GM23338 (cell line): ENCODE results near the gene ZFYVE28.

Experiments used
- CREB1 ChIP-seq: fragments of 250-450 bp; sonication (Bioruptor Pico); IDR thresholded peaks from 2 replicates; pipeline ENCODE4 v1.5.0; 2020; ENCODE audit warnings: low read depth, mild to moderate bottlenecking, moderate library complexity
- EZH2 ChIP-seq: fragments of 200-600 bp; sonication (generic); IDR thresholded peaks from one replicate; pipeline ENCODE4 v1.8.0; 2017; ENCODE audit warnings: antibody characterized with exemption, mild to moderate bottlenecking, low read depth; ENCODE audit not compliant: unreplicated experiment
- EZH2phosphoT487 ChIP-seq: fragments of 200-600 bp; sonication (generic); IDR thresholded peaks from one replicate; pipeline ENCODE4 v1.8.1; 2018; ENCODE audit warnings: antibody characterized with exemption; ENCODE audit not compliant: unreplicated experiment
- JUNB ChIP-seq: IDR thresholded peaks from one replicate; pipeline ENCODE4 v1.6.1; 2016; ENCODE audit warnings: antibody characterized with exemption; ENCODE audit not compliant: unreplicated experiment
- NANOG ChIP-seq: IDR thresholded peaks from 2 replicates; pipeline ENCODE4 v1.6.1; 2016; ENCODE audit warnings: antibody characterized with exemption, borderline replicate concordance
- POLR2AphosphoS5 ChIP-seq: IDR thresholded peaks from 2 replicates; pipeline ENCODE4 v1.6.1; 2016; ENCODE audit warnings: antibody characterized with exemption, low read depth
- ZNF114 ChIP-seq: fragments of 250-450 bp; sonication (Bioruptor Pico); IDR thresholded peaks from 2 replicates; pipeline ENCODE4 v1.5.0; 2020; ENCODE audit warnings: mild to moderate bottlenecking, moderate library complexity
- ZNF331 ChIP-seq: fragments of 250-450 bp; sonication (Bioruptor Pico); IDR thresholded peaks from 2 replicates; pipeline ENCODE4 v1.5.0; 2020; ENCODE audit warnings: low read depth, mild to moderate bottlenecking, moderate library complexity
- TF ChIP-seq, protein P1 (sequence below), 2 experiments: fragments of 200-600 bp in 1 of 2; sonication (generic) in 1 of 2; conservative IDR thresholded peaks; 2 replicates each; pipeline versions ENCODE4 v1.5.1 to v1.6.1; 2016 to 2017; ENCODE audit warnings: antibody characterized with exemption in 2 of 2, low read depth in 2 of 2, mild to moderate bottlenecking in 2 of 2, moderate library complexity in 1 of 2
- TF ChIP-seq, protein P2 (sequence below): IDR thresholded peaks from 2 replicates; pipeline ENCODE4 v1.6.1; 2016; ENCODE audit warnings: antibody characterized with exemption
- TF ChIP-seq, protein P3 (sequence below): IDR thresholded peaks from one replicate; pipeline ENCODE4 v1.6.1; 2018; ENCODE audit warnings: antibody characterized with exemption; ENCODE audit not compliant: unreplicated experiment

DNA sequence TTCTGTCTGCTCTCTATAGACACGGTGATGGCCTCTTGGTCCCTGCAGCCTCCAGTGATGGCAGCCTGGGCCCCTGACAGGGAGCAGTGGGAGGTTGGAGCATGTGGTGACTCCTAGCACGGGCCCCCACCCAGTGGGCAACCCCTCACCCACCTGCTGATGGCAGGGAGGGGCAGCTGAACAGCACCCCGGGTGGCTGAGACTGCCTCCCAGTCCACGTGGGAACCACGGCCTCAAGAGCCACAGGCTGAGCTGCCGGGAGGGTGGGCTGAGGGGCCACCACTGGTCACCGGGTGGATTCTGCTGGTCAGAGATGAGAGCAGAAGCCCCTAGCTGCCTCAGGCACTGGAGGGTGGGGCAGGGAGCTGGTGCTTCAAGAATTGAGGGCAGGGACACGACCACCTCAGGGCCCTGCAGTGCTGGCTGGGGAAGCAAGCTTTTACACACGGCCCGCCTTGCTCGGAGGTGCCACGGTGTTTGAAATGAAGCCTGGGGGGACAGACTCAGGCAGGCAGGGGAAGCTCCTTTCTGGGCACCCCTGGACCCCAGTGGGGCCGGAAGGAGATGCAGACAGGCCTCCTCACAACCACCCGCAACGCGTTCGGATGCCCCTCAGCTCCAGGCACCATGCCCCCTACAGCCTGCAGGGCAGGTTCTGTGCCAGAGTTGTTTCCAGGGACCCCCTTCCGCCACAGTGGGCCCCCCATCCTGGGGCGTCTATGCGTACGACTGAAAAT, 170.2 kb downstream of the ZFYVE28 start:
- TF ChIP-seq, protein P1, sequence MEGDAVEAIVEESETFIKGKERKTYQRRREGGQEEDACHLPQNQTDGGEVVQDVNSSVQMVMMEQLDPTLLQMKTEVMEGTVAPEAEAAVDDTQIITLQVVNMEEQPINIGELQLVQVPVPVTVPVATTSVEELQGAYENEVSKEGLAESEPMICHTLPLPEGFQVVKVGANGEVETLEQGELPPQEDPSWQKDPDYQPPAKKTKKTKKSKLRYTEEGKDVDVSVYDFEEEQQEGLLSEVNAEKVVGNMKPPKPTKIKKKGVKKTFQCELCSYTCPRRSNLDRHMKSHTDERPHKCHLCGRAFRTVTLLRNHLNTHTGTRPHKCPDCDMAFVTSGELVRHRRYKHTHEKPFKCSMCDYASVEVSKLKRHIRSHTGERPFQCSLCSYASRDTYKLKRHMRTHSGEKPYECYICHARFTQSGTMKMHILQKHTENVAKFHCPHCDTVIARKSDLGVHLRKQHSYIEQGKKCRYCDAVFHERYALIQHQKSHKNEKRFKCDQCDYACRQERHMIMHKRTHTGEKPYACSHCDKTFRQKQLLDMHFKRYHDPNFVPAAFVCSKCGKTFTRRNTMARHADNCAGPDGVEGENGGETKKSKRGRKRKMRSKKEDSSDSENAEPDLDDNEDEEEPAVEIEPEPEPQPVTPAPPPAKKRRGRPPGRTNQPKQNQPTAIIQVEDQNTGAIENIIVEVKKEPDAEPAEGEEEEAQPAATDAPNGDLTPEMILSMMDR (conservative IDR thresholded peaks at IDR 0.05; ENCODE audit: low read depth in 2 of 2) = no peak
- TF ChIP-seq, protein P2, sequence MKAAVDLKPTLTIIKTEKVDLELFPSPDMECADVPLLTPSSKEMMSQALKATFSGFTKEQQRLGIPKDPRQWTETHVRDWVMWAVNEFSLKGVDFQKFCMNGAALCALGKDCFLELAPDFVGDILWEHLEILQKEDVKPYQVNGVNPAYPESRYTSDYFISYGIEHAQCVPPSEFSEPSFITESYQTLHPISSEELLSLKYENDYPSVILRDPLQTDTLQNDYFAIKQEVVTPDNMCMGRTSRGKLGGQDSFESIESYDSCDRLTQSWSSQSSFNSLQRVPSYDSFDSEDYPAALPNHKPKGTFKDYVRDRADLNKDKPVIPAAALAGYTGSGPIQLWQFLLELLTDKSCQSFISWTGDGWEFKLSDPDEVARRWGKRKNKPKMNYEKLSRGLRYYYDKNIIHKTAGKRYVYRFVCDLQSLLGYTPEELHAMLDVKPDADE = no peak
- no peak for TF ChIP-seq EZH2
- TF ChIP-seq CREB1 (CRISPR knock-in tag) = no peak
- TF ChIP-seq EZH2phosphoT487 = no peak
- no peak for TF ChIP-seq POLR2AphosphoS5
- no peak for TF ChIP-seq JUNB
- TF ChIP-seq, protein P3, sequence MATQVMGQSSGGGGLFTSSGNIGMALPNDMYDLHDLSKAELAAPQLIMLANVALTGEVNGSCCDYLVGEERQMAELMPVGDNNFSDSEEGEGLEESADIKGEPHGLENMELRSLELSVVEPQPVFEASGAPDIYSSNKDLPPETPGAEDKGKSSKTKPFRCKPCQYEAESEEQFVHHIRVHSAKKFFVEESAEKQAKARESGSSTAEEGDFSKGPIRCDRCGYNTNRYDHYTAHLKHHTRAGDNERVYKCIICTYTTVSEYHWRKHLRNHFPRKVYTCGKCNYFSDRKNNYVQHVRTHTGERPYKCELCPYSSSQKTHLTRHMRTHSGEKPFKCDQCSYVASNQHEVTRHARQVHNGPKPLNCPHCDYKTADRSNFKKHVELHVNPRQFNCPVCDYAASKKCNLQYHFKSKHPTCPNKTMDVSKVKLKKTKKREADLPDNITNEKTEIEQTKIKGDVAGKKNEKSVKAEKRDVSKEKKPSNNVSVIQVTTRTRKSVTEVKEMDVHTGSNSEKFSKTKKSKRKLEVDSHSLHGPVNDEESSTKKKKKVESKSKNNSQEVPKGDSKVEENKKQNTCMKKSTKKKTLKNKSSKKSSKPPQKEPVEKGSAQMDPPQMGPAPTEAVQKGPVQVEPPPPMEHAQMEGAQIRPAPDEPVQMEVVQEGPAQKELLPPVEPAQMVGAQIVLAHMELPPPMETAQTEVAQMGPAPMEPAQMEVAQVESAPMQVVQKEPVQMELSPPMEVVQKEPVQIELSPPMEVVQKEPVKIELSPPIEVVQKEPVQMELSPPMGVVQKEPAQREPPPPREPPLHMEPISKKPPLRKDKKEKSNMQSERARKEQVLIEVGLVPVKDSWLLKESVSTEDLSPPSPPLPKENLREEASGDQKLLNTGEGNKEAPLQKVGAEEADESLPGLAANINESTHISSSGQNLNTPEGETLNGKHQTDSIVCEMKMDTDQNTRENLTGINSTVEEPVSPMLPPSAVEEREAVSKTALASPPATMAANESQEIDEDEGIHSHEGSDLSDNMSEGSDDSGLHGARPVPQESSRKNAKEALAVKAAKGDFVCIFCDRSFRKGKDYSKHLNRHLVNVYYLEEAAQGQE = no peak
- no peak for TF ChIP-seq ZNF114 (CRISPR knock-in tag)
- no peak for TF ChIP-seq ZNF331 (CRISPR knock-in tag)
- TF ChIP-seq NANOG = no peak
